ENCODE results near the gene SPEF2.
"Not testable (repeated sequence)": the region's sequence is repeated elsewhere in the genome, so short reads cannot be mapped to it uniquely, and the experiment has no call there.

Gene SPEF2

DNA sequence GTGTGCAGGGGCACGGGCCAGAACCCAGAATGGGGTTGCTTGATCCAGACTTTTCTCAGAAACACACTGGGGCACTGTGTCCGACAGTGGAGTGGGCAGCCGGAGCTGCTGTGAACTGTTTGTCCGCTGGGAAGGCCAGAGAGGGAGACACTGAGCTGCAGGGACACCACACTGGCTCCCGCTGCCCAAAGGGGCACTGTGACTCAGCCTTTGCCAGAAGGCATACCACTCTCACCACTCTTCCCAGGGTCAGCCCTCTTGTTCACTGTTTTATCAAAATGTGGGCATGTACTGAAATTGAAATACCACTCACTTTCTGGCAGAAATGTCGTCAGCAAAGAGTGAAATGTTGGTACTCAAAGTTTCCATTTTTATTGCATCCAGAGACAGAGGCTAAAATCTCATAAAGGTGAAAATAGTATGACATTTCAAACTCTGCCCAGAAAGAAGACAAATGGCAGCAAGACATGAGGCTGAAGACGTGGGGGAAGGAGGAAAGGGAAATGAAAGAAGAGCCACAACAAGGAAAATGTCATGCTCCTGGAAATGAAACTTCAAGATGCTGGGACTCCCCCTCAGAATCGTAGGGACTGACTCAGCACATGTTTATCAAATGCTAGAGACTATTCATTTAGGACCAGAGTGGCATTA is 234.5 kb downstream of the SPEF2 start:
- no peaks in the 10 kb centered on the region for H3K36me3 ChIP-seq (ENCODE audit: insufficient read depth, low read length)
- no peak overlapping the region for H2AFZ ChIP-seq (ENCODE audit: low read depth, low read length)
- peaks cover 11% of the 10 kb centered on the region for H3K27me3 ChIP-seq (ENCODE audit: insufficient read depth, low read length)
- H3K4me3 ChIP-seq (ENCODE audit: low read length) = no peak overlapping the region
- no peaks in the 10 kb centered on the region for H3K4me1 ChIP-seq (ENCODE audit: insufficient read depth, low read length)
- H3K9me3 ChIP-seq (ENCODE audit: low read length) = no peaks in the 10 kb centered on the region

DNA sequence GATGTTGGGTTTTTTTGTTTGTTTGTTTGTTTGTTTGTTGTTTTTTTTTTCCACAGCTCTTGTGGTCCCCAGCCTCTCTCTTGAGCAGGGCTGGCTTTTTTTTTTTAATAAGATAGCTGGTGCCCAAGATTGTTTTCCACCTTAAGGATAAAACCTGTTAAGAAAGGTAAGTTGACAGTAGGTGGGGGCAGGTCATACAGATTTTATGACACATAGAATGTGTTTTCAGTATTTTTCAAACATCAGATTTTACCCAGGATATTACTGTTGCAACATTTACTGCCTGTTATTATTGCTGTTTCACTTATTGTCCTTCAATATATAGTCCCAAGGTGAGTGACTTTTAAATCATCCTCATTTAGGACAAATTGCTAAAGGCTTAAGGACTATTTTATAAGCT is 235.1 kb downstream of the SPEF2 start:
- Histone ChIP-seq H3K36me3 (ENCODE audit: insufficient read depth, low read length) (no peaks in the 10 kb centered on the region), H2AFZ (ENCODE audit: low read depth, low read length) (no peak overlapping the region), H3K27me3 (ENCODE audit: insufficient read depth, low read length) (peaks cover 14% of the 10 kb centered on the region), H3K9me3 (ENCODE audit: low read length) (no peaks in the 10 kb centered on the region), H3K4me1 (ENCODE audit: insufficient read depth, low read length) (no peaks in the 10 kb centered on the region), H3K4me3 (ENCODE audit: low read length) (no peak overlapping the region)

GRCh38 chr5:35853631-35854030 is 236.0 kb downstream of the SPEF2 start:
- Histone ChIP-seq H3K4me1 (ENCODE audit: insufficient read depth, low read length) (no peaks in the 10 kb centered on the region), H3K36me3 (ENCODE audit: insufficient read depth, low read length) (no peaks in the 10 kb centered on the region), H3K9me3 (ENCODE audit: low read length) (no peaks in the 10 kb centered on the region), H2AFZ (ENCODE audit: low read depth, low read length) (no peak overlapping the region), H3K27me3 (ENCODE audit: insufficient read depth, low read length) (peaks cover 15% of the 10 kb centered on the region), H3K4me3 (ENCODE audit: low read length) (no peak overlapping the region)

DNA sequence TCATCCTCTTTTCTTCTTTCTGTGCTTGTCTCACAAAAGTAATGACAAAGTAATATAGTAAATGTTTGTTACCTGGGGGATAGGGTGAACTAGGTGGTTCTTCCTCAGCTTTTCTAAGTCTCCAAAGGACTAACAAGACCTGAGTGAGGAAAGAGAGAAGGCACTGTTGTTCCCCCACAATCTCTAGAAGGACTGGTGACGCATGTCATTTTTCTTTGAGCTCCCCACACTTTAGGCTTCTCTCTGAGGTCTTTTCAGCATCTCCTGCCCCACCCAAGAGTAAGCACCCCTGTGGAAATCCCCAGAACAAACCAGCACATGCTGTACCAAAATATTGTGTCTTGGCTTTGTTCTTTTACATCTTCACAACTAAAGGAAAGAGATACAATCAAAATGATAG is 236.6 kb downstream of the SPEF2 start:
- H3K4me3 ChIP-seq (ENCODE audit: low read length) = no peak overlapping the region

DNA sequence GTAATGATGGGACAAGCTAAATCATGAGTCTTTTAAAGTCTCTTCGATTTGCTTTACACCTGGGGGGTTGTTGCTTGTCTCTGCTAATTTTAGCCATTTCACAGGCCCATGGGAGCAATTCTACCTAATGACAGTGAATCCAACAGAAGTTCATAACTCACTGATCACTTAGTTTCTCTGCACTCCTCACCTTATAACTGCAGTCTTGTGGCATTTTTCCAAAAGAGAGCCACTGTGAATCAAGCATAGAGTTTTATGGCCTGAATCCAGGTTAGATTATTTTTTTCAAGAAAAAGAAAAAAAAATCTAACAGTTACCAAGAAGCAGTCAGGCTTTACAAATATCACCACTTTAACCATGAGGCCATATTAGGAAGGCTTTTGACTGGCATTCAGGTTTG is 237.5 kb downstream of the SPEF2 start:
- Histone ChIP-seq H3K9me3 (ENCODE audit: low read length) (no peaks in the 10 kb centered on the region), H3K4me3 (ENCODE audit: low read length) (no peak overlapping the region), H2AFZ (ENCODE audit: low read depth, low read length) (no peak overlapping the region)

More for the DNA sequence above, 236.6 kb downstream of the SPEF2 start:
- no peaks in the 10 kb centered on the region for H3K9me3 ChIP-seq (ENCODE audit: low read length)
- no peaks in the 10 kb centered on the region for H3K36me3 ChIP-seq (ENCODE audit: insufficient read depth, low read length)
- no peak overlapping the region for H2AFZ ChIP-seq (ENCODE audit: low read depth, low read length)
- peaks cover 15% of the 10 kb centered on the region for H3K27me3 ChIP-seq (ENCODE audit: insufficient read depth, low read length)
- H3K4me1 ChIP-seq (ENCODE audit: insufficient read depth, low read length) = peaks cover 2% of the 10 kb centered on the region

DNA sequence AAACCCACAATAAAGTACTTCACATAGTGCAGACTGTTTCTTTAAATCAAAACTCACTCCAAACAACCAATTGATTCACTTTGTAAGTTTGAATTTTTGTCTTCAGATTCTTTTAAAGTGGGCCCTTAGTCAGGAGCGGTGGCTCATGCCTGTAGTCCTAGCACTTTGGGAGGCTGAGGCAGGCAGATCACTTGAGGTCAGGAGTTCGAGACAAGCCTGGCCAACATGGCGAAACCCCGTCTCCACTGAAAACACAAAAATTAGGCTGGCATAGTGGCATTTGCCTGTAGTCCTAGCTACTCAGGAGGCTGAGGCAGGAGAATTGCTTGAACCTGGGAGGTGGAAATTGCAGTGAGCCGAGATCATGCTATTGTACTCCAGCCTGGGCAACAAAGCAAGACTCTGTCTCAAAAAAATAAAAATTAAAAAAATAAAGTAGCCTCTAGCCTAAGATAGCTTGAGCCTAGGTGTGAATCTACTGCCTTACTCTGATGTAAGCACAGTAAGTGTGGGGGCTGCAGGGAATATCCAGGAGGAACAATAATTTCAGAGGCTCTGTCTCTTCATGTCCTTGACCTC is 238.6 kb downstream of the SPEF2 start:
- H2AFZ ChIP-seq (ENCODE audit: low read depth, low read length); H3K4me1 ChIP-seq (ENCODE audit: insufficient read depth, low read length); H3K4me3 ChIP-seq (ENCODE audit: low read length); H3K36me3 ChIP-seq (ENCODE audit: insufficient read depth, low read length); H3K9me3 ChIP-seq (ENCODE audit: low read length): not testable (repeated sequence)
- peaks cover 20% of the 10 kb centered on the region for H3K27me3 ChIP-seq (ENCODE audit: insufficient read depth, low read length)

More for the DNA sequence above, 237.5 kb downstream of the SPEF2 start:
- H3K27me3 ChIP-seq (ENCODE audit: insufficient read depth, low read length) = peaks cover 15% of the 10 kb centered on the region
- H3K4me1 ChIP-seq (ENCODE audit: insufficient read depth, low read length) = peaks cover 8% of the 10 kb centered on the region
- H3K36me3 ChIP-seq (ENCODE audit: insufficient read depth, low read length) = no peaks in the 10 kb centered on the region

GRCh38 chr5:35856765-35857351 is 239.2 kb downstream of the SPEF2 start, which contains the start of gene IL7R:
IL7R (plus strand) TSS chr5:35856891; CDS start chr5:35856978, 87 bp downstream.
- peaks cover 23% of the 10 kb centered on the region for H3K27me3 ChIP-seq (ENCODE audit: insufficient read depth, low read length)
- peaks cover 8% of the 10 kb centered on the region for H3K4me1 ChIP-seq (ENCODE audit: insufficient read depth, low read length)
- H3K9me3 ChIP-seq (ENCODE audit: low read length) = no peaks in the 10 kb centered on the region
- H3K36me3 ChIP-seq (ENCODE audit: insufficient read depth, low read length) = no peaks in the 10 kb centered on the region
- no peak within 1 kb of the TSS for H3K4me3 ChIP-seq (ENCODE audit: low read length)
- no peak within 1 kb of the TSS for H2AFZ ChIP-seq (ENCODE audit: low read depth, low read length)

GRCh38 chr5:35857606-35858205 is 240.0 kb downstream of the SPEF2 start:
- Histone ChIP-seq H3K4me1 (ENCODE audit: insufficient read depth, low read length) (peaks cover 8% of the 10 kb centered on the region), H3K9me3 (ENCODE audit: low read length) (no peaks in the 10 kb centered on the region), H3K27me3 (ENCODE audit: insufficient read depth, low read length) (peaks cover 24% of the 10 kb centered on the region), H3K36me3 (ENCODE audit: insufficient read depth, low read length) (no peaks in the 10 kb centered on the region), H3K4me3 (ENCODE audit: low read length) (no peak overlapping the region), H2AFZ (ENCODE audit: low read depth, low read length) (no peak overlapping the region)

DNA sequence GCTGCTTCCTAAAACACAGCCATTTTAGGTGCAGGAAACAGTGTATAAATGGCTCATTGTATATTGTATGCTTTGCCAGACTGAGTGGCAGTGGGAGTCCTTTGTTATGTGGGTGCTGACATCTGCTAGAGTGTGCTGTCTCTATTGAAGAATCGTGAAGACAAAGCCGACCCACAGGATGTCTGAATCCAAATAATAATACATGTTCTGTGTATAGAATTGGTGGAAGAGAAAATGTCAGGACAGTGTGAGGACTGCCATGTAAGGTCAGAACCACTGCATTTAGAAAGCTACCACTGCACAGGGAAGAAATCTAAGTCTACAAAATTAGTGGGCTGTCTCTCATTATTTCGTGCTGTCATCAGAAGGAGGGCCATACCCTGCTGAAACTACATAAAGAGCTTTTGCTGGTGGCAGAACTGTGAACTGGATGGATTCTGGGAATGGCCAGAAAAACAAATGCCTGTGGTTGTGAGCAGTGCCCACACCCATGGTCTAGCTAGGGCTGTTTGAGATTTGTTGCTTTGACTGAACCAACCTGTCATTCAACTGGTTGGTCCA is 241.5 kb downstream of the SPEF2 start:
- Histone ChIP-seq H2AFZ (ENCODE audit: low read depth, low read length) (no peak overlapping the region), H3K36me3 (ENCODE audit: insufficient read depth, low read length) (no peaks in the 10 kb centered on the region), H3K4me1 (ENCODE audit: insufficient read depth, low read length) (peaks cover 8% of the 10 kb centered on the region), H3K27me3 (ENCODE audit: insufficient read depth, low read length) (peaks cover 25% of the 10 kb centered on the region), H3K9me3 (ENCODE audit: low read length) (no peaks in the 10 kb centered on the region), H3K4me3 (ENCODE audit: low read length) (no peak overlapping the region)

DNA sequence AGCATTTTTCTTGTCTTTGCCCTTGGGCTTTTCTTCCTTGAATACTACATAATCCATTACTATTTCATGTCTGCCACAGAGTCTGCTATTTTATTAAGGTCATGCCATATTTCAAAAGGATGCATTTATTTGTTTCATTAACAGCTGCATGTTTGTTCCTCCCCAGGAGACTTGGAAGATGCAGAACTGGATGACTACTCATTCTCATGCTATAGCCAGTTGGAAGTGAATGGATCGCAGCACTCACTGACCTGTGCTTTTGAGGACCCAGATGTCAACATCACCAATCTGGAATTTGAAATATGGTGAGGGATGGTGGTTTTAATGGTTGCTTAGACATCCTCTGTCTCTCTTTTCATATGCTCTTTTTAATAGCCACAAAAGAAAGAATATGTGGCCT is 243.0 kb downstream of the SPEF2 start:
- Histone ChIP-seq H3K36me3 (ENCODE audit: insufficient read depth, low read length) (no peaks in the 10 kb centered on the region), H3K4me1 (ENCODE audit: insufficient read depth, low read length) (peaks cover 8% of the 10 kb centered on the region), H3K9me3 (ENCODE audit: low read length) (no peaks in the 10 kb centered on the region), H3K27me3 (ENCODE audit: insufficient read depth, low read length) (peaks cover 21% of the 10 kb centered on the region), H2AFZ (ENCODE audit: low read depth, low read length) (no peak overlapping the region), H3K4me3 (ENCODE audit: low read length) (no peak overlapping the region)

- Histone ChIP-seq H3K4me3 (ENCODE audit: low read length) (no peak overlapping the region), H2AFZ (ENCODE audit: low read depth, low read length) (no peak overlapping the region), H3K27me3 (ENCODE audit: insufficient read depth, low read length) (peaks cover 18% of the 10 kb centered on the region), H3K4me1 (ENCODE audit: insufficient read depth, low read length) (peaks cover 8% of the 10 kb centered on the region), H3K36me3 (ENCODE audit: insufficient read depth, low read length) (no peaks in the 10 kb centered on the region), H3K9me3 (ENCODE audit: low read length) (no peaks in the 10 kb centered on the region)
Observed at GRCh38 chr5:35861718-35862117, 244.1 kb downstream of the SPEF2 start.

DNA sequence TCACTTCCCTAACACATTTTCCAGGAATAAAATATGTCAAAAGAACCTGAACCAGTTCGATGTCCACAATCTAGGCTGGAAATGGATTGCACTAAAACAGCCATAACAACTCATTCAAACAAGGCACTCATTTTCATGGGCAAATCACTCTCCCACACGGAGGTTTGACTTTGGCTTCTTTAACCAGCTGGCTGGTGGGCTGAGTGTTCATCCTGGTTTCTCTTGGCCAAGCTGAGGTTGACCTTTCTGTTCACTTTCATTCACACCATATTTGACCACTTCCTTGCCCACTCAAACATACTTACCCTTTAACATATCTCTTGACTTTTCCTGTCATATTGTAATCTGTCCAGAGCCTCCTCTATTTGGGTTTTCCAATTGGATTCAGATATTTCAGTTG is 244.5 kb downstream of the SPEF2 start:
- H3K36me3 ChIP-seq (ENCODE audit: insufficient read depth, low read length) = no peaks in the 10 kb centered on the region
- H3K27me3 ChIP-seq (ENCODE audit: insufficient read depth, low read length) = peaks cover 15% of the 10 kb centered on the region
- no peak overlapping the region for H2AFZ ChIP-seq (ENCODE audit: low read depth, low read length)
- no peaks in the 10 kb centered on the region for H3K9me3 ChIP-seq (ENCODE audit: low read length)
- peaks cover 8% of the 10 kb centered on the region for H3K4me1 ChIP-seq (ENCODE audit: insufficient read depth, low read length)
- no peak overlapping the region for H3K4me3 ChIP-seq (ENCODE audit: low read length)

DNA sequence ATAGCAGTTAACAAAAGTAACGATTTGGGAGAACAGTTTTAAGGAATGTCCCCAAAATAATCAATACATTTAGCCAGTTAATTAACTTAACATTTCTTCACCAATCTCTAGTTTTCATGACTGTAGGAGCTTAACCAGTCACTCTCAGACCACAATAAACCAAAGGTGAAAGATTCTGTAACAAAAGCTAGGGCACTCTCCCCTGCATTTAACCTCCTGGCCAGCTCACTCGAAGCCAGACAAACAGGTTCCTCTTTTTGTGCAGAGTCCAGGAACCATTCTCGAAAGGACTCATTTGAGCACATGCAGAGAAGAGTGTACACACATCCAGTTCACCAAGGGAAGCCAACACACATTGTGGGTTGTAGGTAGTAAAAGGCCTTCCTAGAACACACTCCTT is 245.5 kb downstream of the SPEF2 start:
- peaks cover 8% of the 10 kb centered on the region for H3K4me1 ChIP-seq (ENCODE audit: insufficient read depth, low read length)

More for the DNA sequence above, 245.5 kb downstream of the SPEF2 start:
- Histone ChIP-seq H2AFZ (ENCODE audit: low read depth, low read length) (no peak overlapping the region), H3K9me3 (ENCODE audit: low read length) (no peaks in the 10 kb centered on the region), H3K27me3 (ENCODE audit: insufficient read depth, low read length) (peaks cover 14% of the 10 kb centered on the region), H3K4me3 (ENCODE audit: low read length) (no peak overlapping the region), H3K36me3 (ENCODE audit: insufficient read depth, low read length) (no peaks in the 10 kb centered on the region)

All from neuron (in vitro differentiated cells).